HG02610 (cell line): ENCODE results near the gene TCF20.

Experiments
- ATAC-seq: cut with Tn5 transposase; IDR thresholded peaks from one replicate; pipeline ENCODE4 v1.9.1; 2021; ENCODE audit warnings: mild to moderate bottlenecking, moderate library complexity; ENCODE audit not compliant: unreplicated experiment

TCF20 gene

GRCh38 chr22:42283278-42284201 is 13.1 kb upstream of the TCF20 start:
- ATAC-seq = no peak

GRCh38 chr22:42282943-42283277 is 12.5 kb upstream of the TCF20 start:
- no peak for ATAC-seq

- no peak for ATAC-seq
These were observed 11.9 kb upstream of the TCF20 start for GRCh38 chr22:42282252-42282942.

DNA sequence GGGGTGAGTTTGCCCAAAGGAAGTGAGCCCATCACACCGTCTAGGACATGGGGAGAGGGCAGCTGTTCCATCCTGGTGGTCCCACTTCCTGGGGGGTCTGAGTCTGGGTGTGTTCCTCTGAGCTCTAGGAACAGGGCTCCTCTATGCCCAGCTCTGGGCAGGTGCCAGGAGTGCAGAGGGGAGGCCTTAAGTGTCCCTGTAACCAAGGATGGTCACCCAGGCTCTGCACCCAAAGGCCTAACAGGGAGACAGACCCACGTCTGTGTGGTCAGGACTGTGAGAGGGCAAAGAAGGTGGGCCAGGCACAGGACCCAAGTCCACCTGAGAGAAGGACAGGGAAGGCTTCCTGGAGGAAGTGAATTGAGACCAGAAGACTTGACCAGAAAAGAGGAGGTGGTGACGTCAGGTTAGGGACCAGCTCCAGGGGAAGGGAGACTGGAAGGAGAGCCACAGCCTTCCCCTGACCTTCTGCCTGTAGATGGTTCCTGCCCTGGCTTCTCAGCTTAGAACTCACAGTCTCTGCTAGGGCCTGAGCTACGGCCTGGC is 11.3 kb upstream of the TCF20 start:
- ATAC-seq = no peak

GRCh38 chr22:42281284-42281683 is 10.8 kb upstream of the TCF20 start:
- no peak for ATAC-seq

GRCh38 chr22:42280836-42281235 is 10.4 kb upstream of the TCF20 start:
- ATAC-seq = no peak

DNA sequence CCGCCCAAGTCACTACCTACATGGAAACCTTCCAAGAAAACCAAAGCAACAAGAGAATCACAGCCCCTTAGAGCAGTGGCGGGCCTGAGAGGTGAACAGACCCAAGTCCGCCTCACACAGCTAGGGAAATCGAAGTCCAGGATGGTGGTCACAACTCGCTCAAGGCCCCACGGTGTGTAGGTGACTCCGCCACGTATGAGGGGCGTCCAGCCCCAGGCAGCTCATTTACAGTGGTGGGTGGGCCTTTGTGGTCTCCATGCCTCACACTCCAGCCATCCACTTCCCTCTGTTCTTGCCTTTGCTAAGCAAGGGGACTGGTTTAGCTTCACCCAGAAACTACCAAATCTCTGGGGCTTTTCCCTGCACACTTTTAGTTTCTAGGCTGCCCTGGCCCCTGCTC is 9.7 kb upstream of the TCF20 start:
- ATAC-seq = no peak

GRCh38 chr22:42279425-42280020 is 9.1 kb upstream of the TCF20 start:
- ATAC-seq = no peak

GRCh38 chr22:42277988-42278776 is 7.7 kb upstream of the TCF20 start:
- ATAC-seq = no peak

GRCh38 chr22:42277232-42277753 is 6.8 kb upstream of the TCF20 start:
- no peak for ATAC-seq

DNA sequence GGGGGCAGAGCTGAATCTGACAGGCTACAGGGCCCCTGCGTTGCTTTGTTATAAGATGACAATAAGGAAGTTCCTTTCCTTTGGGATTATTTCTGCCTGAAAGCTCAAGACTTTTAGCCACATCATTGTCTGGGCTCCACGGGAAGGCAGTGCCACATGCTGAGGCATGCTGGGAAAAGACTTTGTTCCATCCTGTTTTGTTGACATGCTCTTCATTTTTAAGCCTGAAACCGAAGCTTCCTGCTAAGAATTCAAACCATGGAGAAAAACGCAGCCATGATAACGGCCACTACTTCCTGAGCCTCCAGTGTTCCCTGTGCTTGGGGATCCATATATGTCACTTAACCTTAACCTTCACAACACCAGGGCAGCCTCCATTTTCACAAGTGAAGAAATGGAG is 5.5 kb upstream of the TCF20 start:
- no peak for ATAC-seq

GRCh38 chr22:42275176-42275575 is 4.7 kb upstream of the TCF20 start:
- ATAC-seq = no peak

DNA sequence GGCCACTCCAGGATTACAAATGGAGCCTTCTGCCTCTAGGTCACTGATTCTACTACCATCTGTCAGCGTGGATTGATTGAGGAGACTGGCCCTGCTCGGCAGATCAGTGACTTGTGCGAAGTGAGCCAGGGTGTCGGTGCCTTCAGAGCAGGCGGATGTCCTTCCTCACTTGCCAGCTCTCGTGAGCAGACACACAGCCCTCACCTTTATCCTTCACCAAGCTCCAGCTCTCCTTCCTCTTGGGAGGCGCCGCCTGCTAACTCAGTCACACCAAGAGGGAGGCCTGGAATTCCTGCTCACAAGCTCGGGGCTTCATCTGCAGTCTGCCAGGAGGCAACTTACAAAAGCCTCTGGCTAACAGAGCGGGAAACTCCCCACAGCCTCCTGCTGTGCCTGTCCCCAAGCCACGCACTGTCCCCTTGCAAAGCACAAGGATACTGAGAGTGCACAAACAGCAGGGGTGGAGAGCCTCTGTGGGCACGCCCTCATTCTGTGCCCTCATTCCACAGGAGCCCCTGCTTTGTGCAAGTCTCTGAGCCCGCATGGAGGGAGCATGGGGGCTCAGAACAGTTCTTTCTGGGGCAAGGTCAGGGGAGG is 3.5 kb upstream of the TCF20 start:
- no peak for ATAC-seq

GRCh38 chr22:42272431-42272999 is 2.1 kb upstream of the TCF20 start:
- ATAC-seq = no peak

GRCh38 chr22:42271906-42272305 is 1.5 kb upstream of the TCF20 start:
- no peak for ATAC-seq

DNA sequence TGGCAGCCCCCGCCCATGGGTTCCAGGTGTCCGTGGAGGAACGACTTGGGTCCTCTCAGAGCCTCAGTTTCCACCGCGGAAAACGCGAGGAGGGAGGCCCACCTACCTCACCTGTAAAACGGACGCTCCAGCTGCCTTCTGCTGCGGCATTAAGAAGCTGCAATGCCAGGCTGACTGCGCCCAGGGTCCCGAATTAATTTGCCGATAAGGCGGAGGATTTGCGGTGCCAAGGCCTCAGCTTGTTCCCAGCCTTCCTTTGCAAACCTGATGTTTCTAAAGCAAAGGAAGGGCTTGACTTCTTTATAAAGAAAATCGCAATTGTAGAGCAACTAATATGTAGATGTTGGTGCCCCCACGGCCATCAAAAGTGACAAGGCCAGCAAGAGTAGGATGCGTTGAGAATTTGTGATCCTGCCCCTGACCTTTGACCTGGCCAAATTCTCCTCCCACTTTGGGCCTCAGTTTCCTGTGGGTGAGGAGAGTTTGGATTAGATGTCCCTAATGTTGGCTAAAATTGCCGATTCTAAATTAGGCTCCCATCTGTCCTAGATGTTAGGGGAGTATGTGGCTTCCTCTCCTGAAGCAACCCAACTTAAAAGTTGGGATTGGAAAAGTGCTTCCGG is 849 bp upstream of the TCF20 start:
- ATAC-seq = no peak

DNA sequence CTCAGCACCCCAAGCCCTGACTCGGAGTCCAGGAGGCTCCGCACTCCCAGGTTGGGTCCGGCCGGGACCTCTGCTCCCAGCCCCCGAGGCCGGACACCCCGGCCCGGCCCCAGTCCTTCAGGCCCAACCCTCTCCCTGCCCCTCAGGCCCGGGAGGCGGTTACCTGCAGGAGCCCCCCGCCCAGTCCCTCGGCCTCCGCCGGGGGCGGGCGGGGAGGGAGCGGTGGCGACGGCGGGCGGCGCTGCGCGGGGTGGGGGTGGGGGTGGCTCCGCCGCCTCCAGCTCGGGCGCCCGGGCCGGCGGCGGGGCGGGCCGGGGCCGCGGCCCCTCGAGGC is 310 bp downstream of the TCF20 start:
- peak; percentile 41 for ATAC-seq

DNA sequence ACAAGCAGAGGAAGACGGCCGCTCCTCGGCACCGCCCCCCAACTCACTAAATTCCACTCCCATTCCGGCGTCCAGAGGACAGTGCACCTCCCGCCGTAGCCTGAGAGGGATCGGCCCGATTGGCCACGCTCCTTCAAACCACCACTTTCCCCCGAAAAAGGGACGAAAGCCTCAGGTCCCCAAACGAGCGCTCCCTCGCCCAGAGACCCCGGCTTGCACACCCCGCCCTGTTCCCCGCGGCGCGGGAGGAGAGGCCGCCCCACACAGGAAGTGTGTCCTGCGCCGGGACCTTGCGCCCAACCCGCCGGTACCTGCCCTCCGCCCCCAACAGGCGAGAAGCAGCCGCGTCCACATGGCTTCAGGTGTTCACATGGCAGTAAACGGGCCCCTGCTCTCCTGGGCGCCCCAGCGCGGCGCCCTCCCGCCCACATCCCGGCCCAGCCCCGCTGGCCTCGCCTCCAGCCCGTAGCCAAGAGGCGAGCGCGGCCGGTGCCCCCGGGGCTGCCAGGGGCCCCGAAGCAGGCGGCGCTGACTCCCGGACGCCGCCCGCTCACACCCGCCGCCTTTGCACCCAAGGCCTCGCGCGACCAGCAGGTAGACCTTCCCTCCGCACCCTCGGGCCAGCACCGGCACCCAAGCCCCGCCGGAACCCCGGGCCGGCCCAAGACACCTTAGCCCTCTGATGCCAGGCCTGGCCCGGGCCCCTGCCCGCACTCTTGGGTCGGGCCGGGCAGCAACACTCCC is 849 bp downstream of the TCF20 start:
- peak; percentile 36 for ATAC-seq

DNA sequence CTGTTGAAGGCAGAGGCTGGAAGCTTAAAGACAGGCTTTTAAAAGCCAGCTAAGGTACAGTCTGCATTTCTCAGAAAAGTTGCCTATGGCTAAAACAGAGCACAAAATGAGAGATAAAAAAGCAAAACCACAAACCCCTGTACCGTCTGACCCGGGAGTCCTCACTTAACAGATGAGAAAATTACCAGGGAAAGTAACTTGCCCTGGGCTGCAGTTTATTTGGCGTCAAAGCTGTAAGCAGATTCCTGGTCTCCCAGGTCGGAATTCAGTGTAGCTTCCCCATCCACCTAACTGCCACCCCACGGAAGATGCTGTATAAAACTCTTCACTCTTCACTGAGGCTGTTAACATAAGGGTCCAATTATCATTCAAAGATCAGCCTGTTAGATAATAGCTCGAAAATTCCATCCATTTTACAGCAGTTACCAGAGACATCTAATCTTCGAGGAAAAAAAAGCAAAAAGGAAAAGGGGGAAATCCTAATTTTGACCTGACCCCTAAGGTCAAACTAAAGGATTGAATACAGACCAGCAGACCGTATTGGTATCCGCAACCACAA is 1.5 kb downstream of the TCF20 start:
- ATAC-seq = no peak
